ENCODE results near the gene AJM1. TPM values are rescaled to one million over a fixed set of nuclear protein-coding genes. Genes with fewer than 3 reads are reported as not detected.

AJM1 gene
- total RNA-seq, 4 donors from 2014 or later: 0.33 to 3.0 (median 0.48) TPM

GRCh38 chr9:136857581-136858412 lies 15.5 kb downstream of the AJM1 start:
- TF ChIP-seq CTCF (IDR thresholded peaks at IDR 0.05; ENCODE audit: low read depth): no peak

GRCh38 chr9:136858452-136858843 lies 16.2 kb downstream of the AJM1 start:
- TF ChIP-seq CTCF (IDR thresholded peaks at IDR 0.05; ENCODE audit: low read depth): no peak

- TF ChIP-seq CTCF (IDR thresholded peaks at IDR 0.05; ENCODE audit: low read depth): no peak
These were observed 16.8 kb downstream of the AJM1 start for GRCh38 chr9:136858844-136859757.

GRCh38 chr9:136860529-136860928 lies 18.3 kb downstream of the AJM1 start:
- TF ChIP-seq CTCF (IDR thresholded peaks at IDR 0.05; ENCODE audit: low read depth): no peak

- TF ChIP-seq CTCF (IDR thresholded peaks at IDR 0.05; ENCODE audit: low read depth): no peak
These were observed 18.9 kb downstream of the AJM1 start for GRCh38 chr9:136860933-136861873.

- no peak for TF ChIP-seq CTCF (IDR thresholded peaks at IDR 0.05; ENCODE audit: low read depth)
These were observed 19.7 kb downstream of the AJM1 start for GRCh38 chr9:136861874-136862457.
